Heart left ventricle (tissue), 16 donors: ENCODE measurements around the gene GMPR. TPM values are rescaled to one million over a fixed set of nuclear protein-coding genes. Genes with fewer than 3 reads are reported as not detected.

Source experiments
- ATAC-seq, 4 donors: fragments of 200-7000 bp; cut with Tn5 transposase; one replicate each; pipeline ENCODE4 v1.9.1; 2020 to 2022; ENCODE audit warnings: moderate library complexity in 4 of 4, mild to moderate bottlenecking in 3 of 4, moderate number of reproducible peaks in 1 of 4
- DNase-seq, 5 donors: peaks; one replicate each; pipeline ENCODE4 v3.0.0-alpha.2; 2020
- H3K27ac ChIP-seq, 12 donors: fragments of 200-600 bp; sonication (generic) in 4 of 12; one replicate each; pipeline versions ENCODE4 v1.5.0 to v1.8.0; 2016 to 2022; ENCODE audit warnings: mild to moderate bottlenecking in 2 of 12
- H3K27me3 ChIP-seq, 9 donors: fragments of 200-600 bp; sonication (generic) in 2 of 9; one replicate each; pipeline versions ENCODE4 v1.5.1 to v1.8.0; 2016 to 2022; ENCODE audit warnings: mild to moderate bottlenecking in 3 of 9
- H3K36me3 ChIP-seq, 9 donors: fragments of 200-600 bp; sonication (generic) in 2 of 9; one replicate each; pipeline versions ENCODE4 v1.5.0 to v1.8.0; 2018 to 2022; ENCODE audit warnings: mild to moderate bottlenecking in 2 of 9
- H3K4me1 ChIP-seq, 12 donors: fragments of 200-600 bp; sonication (generic) in 4 of 12; one replicate each; pipeline versions ENCODE4 v1.5.0 to v1.8.0; 2016 to 2022; ENCODE audit warnings: mild to moderate bottlenecking in 3 of 12
- H3K4me3 ChIP-seq, 12 donors: fragments of 200-600 bp; sonication (generic) in 4 of 12; one replicate each; pipeline versions ENCODE4 v1.5.0 to v1.8.0; 2017 to 2022; ENCODE audit warnings: mild to moderate bottlenecking in 9 of 12, moderate library complexity in 4 of 12
- H3K9me3 ChIP-seq, 12 donors: fragments of 200-600 bp; sonication (generic) in 4 of 12; one replicate each; pipeline versions ENCODE4 v1.5.0 to v1.8.0; 2016 to 2022; ENCODE audit warnings: mild to moderate bottlenecking in 1 of 12
- CTCF ChIP-seq, 12 donors: fragments of 200-600 bp; sonication (generic) in 4 of 12; IDR thresholded peaks; one replicate each; pipeline versions ENCODE4 v1.5.0 to v1.8.0; 2018 to 2022; ENCODE audit warnings: antibody characterized with exemption in 12 of 12, mild to moderate bottlenecking in 5 of 12
- POLR2A ChIP-seq, 2 donors: fragments of 450-650 bp; IDR thresholded peaks; one replicate each; pipeline ENCODE4 v1.6.1; 2017; ENCODE audit warnings: antibody characterized with exemption in 2 of 2, mild to moderate bottlenecking in 2 of 2, moderate library complexity in 2 of 2
- WGBS, 4 donors: extraction: QIAGEN DNeasy Blood & Tissue Kit in 2 of 4; methylation state at CpG; one replicate each; pipeline versions ENCODE4 v1.1.5 to v1.1.7; 2013 to 2018; 5-methylcytosine and 5-hydroxymethylcytosine counted together
- intact Hi-C, 10 donors: fragments of 100-400 bp; cut with DNase I; formaldehyde crosslinking; loops; one replicate each; pipeline versions ENCODE4 v1.11.1 to v1.14.2; 2022
- polyA plus RNA-seq, 2 donors: library from polyadenylated mRNA; stranded (reverse); fragments of 200-250 nt; gene quantifications; one replicate each; pipeline ENCODE4 v1.2.3, GENCODE V29; 2013
- total RNA-seq, 9 donors: library from RNA; depleted of rRNA in 2 of 9; stranded (reverse); fragments of >200 nt in 2 of 9; fragmentation: NEBNext Ultra II Directional in 3 of 9; extraction: Animal tissue kit (Norgen Biotek cat#: 25700) in 3 of 9; gene quantifications; one replicate each; pipeline versions ENCODE4 v1.1.0 to v1.2.4, GENCODE V29; 2016 to 2023
- donor health status: ischemic (EF 13 %, LVEDD 7.1; RV severe dilation, severe dysfunction).
- donor health status: healthy with polysubstance abuse.
- donor health status: DM: no; HTN: yes; CAD: no.
- donor health status: DM: no; HTN: no; CAD: no.
- donor health status: ischemic (EF 25% LVEDD 6.9; RV normal size, moderate dysfunction).
- donor health status: ischemic (EF 25% LVEDD 5.7; RV mildly dilated, moderate dysfunction).
- donor health status: healthy.
- donor health status: DM: yes; HTN: yes; CAD: no.
- donor health status: ischemic (EF 35%, LVEDD 5.7; RV mildly dilated, moderate dysfunction).
- donor health status: nonischemic (EF 11% LVEDD 7.7; RV severe dilation, severe dysfunction).
- donor health status: DM: yes; HTN: yes; CAD: no.
- donor health status: PGD.
- donor health status: ischemic (EF 29% LVEDD 5.4; RV normal size, mild dysfunction).
- donor health status: nonischemic (EF 23%, LVEDD 6.1; RV moderate dilation, normal function).

Gene GMPR
- total and polyA plus RNA-seq, 11 donors = 67.8 to 294 (median 120) TPM

GRCh38 chr6:16334671-16335070 is 96.3 kb downstream of the GMPR start:
- Histone ChIP-seq H3K4me3 (no peak overlapping the region), H3K9me3 (no peaks in the 10 kb centered on the region), H3K27me3 (no peaks in the 10 kb centered on the region), H3K4me1 (peaks cover 13 to 85% (median 56%) of the 10 kb centered on the region in 12 donors), H3K27ac (peak overlapping the region in 6 of 12 donors; percentile 5 to 64 (median 33)), H3K36me3 (no peaks in the 10 kb centered on the region)
- peak in 3 of 4 donors; percentile 10 to 57 (median 46) for ATAC-seq
- no peak for TF ChIP-seq POLR2A (IDR thresholded peaks at IDR 0.05)
- no peak for TF ChIP-seq CTCF (IDR thresholded peaks at IDR 0.05)
- peak in 4 of 5 donors; percentile 62 to 79 (median 72) for DNase-seq
- 62 to 74% (median 67%) methylated on average over 3 of the region's 3 CpGs for WGBS, 4 donors
- intact Hi-C loops = loop anchor here (2.0 to 10.0 kb wide), 14 partner anchors 73 to 750 kb away; partner anchors contain the start of genes ATXN1 (in 5 of the 10) and GMPR (in 1 of the 10)

GRCh38 chr6:16335176-16335575 is 96.8 kb downstream of the GMPR start:
- Histone ChIP-seq H3K36me3 (no peaks in the 10 kb centered on the region), H3K27ac (peak overlapping the region in 6 of 12 donors; percentile 5 to 64 (median 33)), H3K4me1 (peaks cover 13 to 85% (median 56%) of the 10 kb centered on the region in 12 donors), H3K9me3 (no peaks in the 10 kb centered on the region), H3K4me3 (no peak overlapping the region), H3K27me3 (no peaks in the 10 kb centered on the region)
- TF ChIP-seq POLR2A (IDR thresholded peaks at IDR 0.05) (no peak), CTCF (IDR thresholded peaks at IDR 0.05) (no peak)
- DNase-seq (peak in 1 of 5 donors; percentile 36), ATAC-seq (no peak)
- 84 to 95% (median 89%) methylated on average over 10 of the region's 10 CpGs for WGBS, 4 donors
- intact Hi-C loops = loop anchor here in 7 of 10 donors (2.0 to 10.0 kb wide), 7 partner anchors 74 to 750 kb away; partner anchors contain the start of genes ATXN1 (in 1 of the 7) and GMPR (in 1 of the 7)

- Histone ChIP-seq H3K4me1 (peaks cover 13 to 83% (median 56%) of the 10 kb centered on the region in 12 donors), H3K27ac (peak overlapping the region in 2 of 12 donors; percentile 53 to 64), H3K36me3 (no peaks in the 10 kb centered on the region), H3K4me3 (no peak overlapping the region), H3K9me3 (no peaks in the 10 kb centered on the region), H3K27me3 (no peaks in the 10 kb centered on the region)
- intact Hi-C loops = loop anchor here in 6 of 10 donors (2.0 to 10.0 kb wide), 8 partner anchors 73 to 749 kb away; partner anchors contain the start of genes ATXN1 (in 3 of the 6) and GMPR (in 1 of the 6)
- no peak for ATAC-seq
- peak in 1 of 5 donors; percentile 10 for DNase-seq
- 68 to 70% (median 68%) methylated on average over 6 of the region's 6 CpGs for WGBS, 4 donors
- TF ChIP-seq POLR2A (IDR thresholded peaks at IDR 0.05) (no peak), CTCF (IDR thresholded peaks at IDR 0.05) (no peak)
Measured at GRCh38 chr6:16336056-16336818, 97.8 kb downstream of the GMPR start.

- no peak overlapping the region for H3K4me3 ChIP-seq
Measured at GRCh38 chr6:16336911-16337294, 98.5 kb downstream of the GMPR start.

More at GRCh38 chr6:16336911-16337294, 98.5 kb downstream of the GMPR start:
- H3K9me3 ChIP-seq = no peaks in the 10 kb centered on the region
- DNase-seq (no peak), ATAC-seq (no peak)
- intact Hi-C loops = loop anchor here in 6 of 10 donors (1.0 to 10.0 kb wide), 9 partner anchors 72 to 748 kb away; partner anchors contain the start of genes ATXN1 (in 3 of the 6) and GMPR (in 1 of the 6)
- peaks cover 13 to 79% (median 51%) of the 10 kb centered on the region in 12 donors for H3K4me1 ChIP-seq
- H3K27me3 ChIP-seq = no peaks in the 10 kb centered on the region
- 60 to 63% (median 61%) methylated on average over 6 of the region's 6 CpGs for whole genome bisulfite sequencing, 4 donors
- no peaks in the 10 kb centered on the region for H3K36me3 ChIP-seq
- peak overlapping the region in 3 of 12 donors; percentile 10 to 40 (median 28) for H3K27ac ChIP-seq
- no peak for TF ChIP-seq POLR2A (IDR thresholded peaks at IDR 0.05)
- TF ChIP-seq CTCF (IDR thresholded peaks at IDR 0.05) = no peak
